Spleen (tissue), 7 donors: Measurements from ENCODE around the gene TIMP1.

Experiments
- POLR2A ChIP-seq, 3 donors: fragments of 450-650 bp; IDR thresholded peaks; one replicate each; pipeline ENCODE4 v1.5.1; 2017; ENCODE audit warnings: antibody characterized with exemption in 3 of 3, mild to moderate bottlenecking in 1 of 3
- TF ChIP-seq, protein P1 (sequence below), 11 experiments: fragments of 200-600 bp in 7 of 11; fragments of 450-650 bp in 4 of 11; sonication (generic) in 4 of 11; IDR thresholded peaks in 8 of 11; conservative IDR thresholded peaks in 3 of 11; 1 replicate in 7 of 11; 2 replicates in 4 of 11; pipeline versions ENCODE4 v1.4.0 to v1.8.0; 2016 to 2021; ENCODE audit warnings: antibody characterized with exemption in 11 of 11, inconsistent platforms in 4 of 11, mild to moderate bottlenecking in 1 of 11
- donor health status: DM: no; HTN: no; CAD: no; lungs with moderate emphysema.
- donor health status: DM: no; HTN: no; CAD: no.
- donor health status: DM: no; HTN: no; CAD: no.

DNA sequence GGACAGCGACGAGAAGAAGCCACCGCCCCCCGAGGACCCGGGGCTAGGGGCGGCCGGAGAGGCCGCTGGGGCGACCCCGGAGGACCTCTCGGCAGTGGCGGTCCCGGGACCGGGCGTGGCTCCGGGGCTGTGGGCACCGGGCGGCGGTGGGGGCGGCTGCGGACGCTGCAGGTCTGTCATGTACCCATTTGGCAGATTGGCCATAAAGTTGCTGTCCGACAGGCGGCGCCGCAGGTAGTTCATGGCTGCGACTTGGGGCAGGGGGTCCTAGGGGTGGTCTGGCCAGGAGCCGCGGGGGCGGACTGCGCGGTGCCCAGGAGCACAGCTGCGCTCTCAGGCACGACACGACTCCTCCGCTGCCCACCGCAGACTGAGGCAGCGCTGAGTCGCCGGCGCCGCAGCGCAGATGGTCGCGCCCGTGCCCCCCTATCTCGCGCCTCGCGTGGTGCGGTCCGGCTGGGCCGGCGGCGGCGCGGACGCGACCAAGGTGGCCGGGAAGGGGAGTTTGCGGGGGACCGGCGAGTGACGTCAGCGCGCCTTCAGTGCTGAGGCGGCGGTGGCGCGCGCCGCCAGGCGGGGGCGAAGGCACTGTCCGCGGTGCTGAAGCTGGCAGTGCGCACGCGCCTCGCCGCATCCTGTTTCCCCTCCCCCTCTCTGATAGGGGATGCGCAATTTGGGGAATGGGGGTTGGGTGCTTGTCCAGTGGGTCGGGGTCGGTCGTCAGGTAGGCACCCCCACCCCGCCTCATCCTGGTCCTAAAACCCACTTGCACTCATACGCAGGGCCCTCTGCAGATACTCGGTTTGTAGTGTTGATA is 37.5 kb downstream of the TIMP1 start, which contains the start of gene SYN1:
- TF ChIP-seq, protein P1, sequence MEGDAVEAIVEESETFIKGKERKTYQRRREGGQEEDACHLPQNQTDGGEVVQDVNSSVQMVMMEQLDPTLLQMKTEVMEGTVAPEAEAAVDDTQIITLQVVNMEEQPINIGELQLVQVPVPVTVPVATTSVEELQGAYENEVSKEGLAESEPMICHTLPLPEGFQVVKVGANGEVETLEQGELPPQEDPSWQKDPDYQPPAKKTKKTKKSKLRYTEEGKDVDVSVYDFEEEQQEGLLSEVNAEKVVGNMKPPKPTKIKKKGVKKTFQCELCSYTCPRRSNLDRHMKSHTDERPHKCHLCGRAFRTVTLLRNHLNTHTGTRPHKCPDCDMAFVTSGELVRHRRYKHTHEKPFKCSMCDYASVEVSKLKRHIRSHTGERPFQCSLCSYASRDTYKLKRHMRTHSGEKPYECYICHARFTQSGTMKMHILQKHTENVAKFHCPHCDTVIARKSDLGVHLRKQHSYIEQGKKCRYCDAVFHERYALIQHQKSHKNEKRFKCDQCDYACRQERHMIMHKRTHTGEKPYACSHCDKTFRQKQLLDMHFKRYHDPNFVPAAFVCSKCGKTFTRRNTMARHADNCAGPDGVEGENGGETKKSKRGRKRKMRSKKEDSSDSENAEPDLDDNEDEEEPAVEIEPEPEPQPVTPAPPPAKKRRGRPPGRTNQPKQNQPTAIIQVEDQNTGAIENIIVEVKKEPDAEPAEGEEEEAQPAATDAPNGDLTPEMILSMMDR (IDR thresholded peaks at IDR 0.05 in 8 of 11, conservative IDR thresholded peaks at IDR 0.05 in 3 of 11): peak in 6 of 11 experiments; percentile 27 to 58 (median 44)
- TF ChIP-seq POLR2A (IDR thresholded peaks at IDR 0.05): no peak
